Keratinocyte (primary cell): Measurements from ENCODE around the gene SNX3. TPM values are rescaled to one million over a fixed set of nuclear protein-coding genes. Genes with fewer than 3 reads are reported as not detected.
"Not testable (repeated sequence)": the region's sequence is repeated elsewhere in the genome, so short reads cannot be mapped to it uniquely, and the experiment has no call there.

Experiments used
- DNase-seq: peaks from one replicate; pipeline ENCODE4 v3.0.0-alpha.2; 2011; ENCODE audit warnings: low read depth, missing footprints, low spot score
- FAIRE-seq: peaks from 2 replicates; lab custom pipeline; 2011; peaks lifted over from hg19 to GRCh38; lab: Jason Lieb, UNC
- H2AFZ ChIP-seq: 2 replicates; pipeline ENCODE4 v1.6.0; 2012; ENCODE audit warnings: low read length, control low read depth, inconsistent platforms; ENCODE audit not compliant: control insufficient read depth
- H3K27ac ChIP-seq: 2 replicates; pipeline ENCODE4 v1.5.1; 2011; ENCODE audit warnings: low read length; ENCODE audit not compliant: control insufficient read depth, insufficient read depth
- H3K27me3 ChIP-seq: 3 replicates; pipeline ENCODE4 v1.6.0; 2011; ENCODE audit warnings: low read length; ENCODE audit not compliant: control insufficient read depth, insufficient read depth; ENCODE audit errors: extremely low read depth
- H3K36me3 ChIP-seq, 2 experiments: 2 replicates in 1 of 2; 3 replicates in 1 of 2; pipeline ENCODE4 v1.5.1; 2011; ENCODE audit warnings: low read length in 2 of 2, mild to moderate bottlenecking in 1 of 2; ENCODE audit not compliant: control insufficient read depth in 2 of 2, insufficient read depth in 2 of 2; ENCODE audit errors: extremely low read depth in 1 of 2
- H3K4me1 ChIP-seq: 3 replicates; pipeline ENCODE4 v1.5.1; 2011; ENCODE audit warnings: low read length; ENCODE audit not compliant: control insufficient read depth, insufficient read depth; ENCODE audit errors: extremely low read depth
- H3K4me2 ChIP-seq: 3 replicates; pipeline ENCODE4 v1.6.0; 2011; ENCODE audit warnings: low read depth, low read length; ENCODE audit not compliant: control insufficient read depth, insufficient read depth; ENCODE audit errors: extremely low read depth
- H3K4me3 ChIP-seq, 3 experiments: fragments of 200-600 bp in 1 of 3; sonication (generic) in 1 of 3; 2 replicates in 2 of 3; 3 replicates in 1 of 3; pipeline ENCODE4 v1.5.1; 2011 to 2016; ENCODE audit warnings: low read length in 3 of 3, mild to moderate bottlenecking in 3 of 3, control low read depth in 2 of 3, inconsistent platforms in 1 of 3, low read depth in 1 of 3, mixed read lengths in 1 of 3, mixed run types in 1 of 3, moderate library complexity in 1 of 3; ENCODE audit not compliant: control insufficient read depth in 2 of 3, insufficient read depth in 2 of 3; ENCODE audit errors: extremely low read depth in 1 of 3
- H3K79me2 ChIP-seq: 2 replicates; pipeline ENCODE4 v1.6.0; 2012; ENCODE audit warnings: low read length; ENCODE audit not compliant: control insufficient read depth, insufficient read depth
- H3K9ac ChIP-seq: 3 replicates; pipeline ENCODE4 v1.6.0; 2011; ENCODE audit warnings: low read length; ENCODE audit not compliant: control insufficient read depth, insufficient read depth; ENCODE audit errors: extremely low read depth
- H3K9me1 ChIP-seq: 3 replicates; pipeline ENCODE4 v1.6.0; 2011; ENCODE audit warnings: low read length; ENCODE audit not compliant: control insufficient read depth, insufficient read depth; ENCODE audit errors: extremely low read depth
- H3K9me3 ChIP-seq: 2 replicates; pipeline ENCODE4 v1.5.1; 2012; ENCODE audit warnings: low read depth, low read length; ENCODE audit not compliant: control insufficient read depth
- H4K20me1 ChIP-seq: 3 replicates; pipeline ENCODE4 v1.6.0; 2011; ENCODE audit warnings: low read length; ENCODE audit not compliant: control insufficient read depth, insufficient read depth; ENCODE audit errors: extremely low read depth
- EZH2 ChIP-seq: IDR thresholded peaks from one replicate; pipeline ENCODE4 v1.6.1; 2012; ENCODE audit warnings: inconsistent platforms, mild to moderate bottlenecking, low read length, moderate library complexity
- dilution Hi-C: fragments of 300-500 bp; cut with MboI; formaldehyde crosslinking; loops from one replicate; pipeline ENCODE4 v1.7.0; 2020; ENCODE audit warnings: low sequenced_read_pairs; ENCODE audit not compliant: extremely low pct_ligation_motif_present
- polyA plus RNA-seq, 5 experiments: library from polyadenylated mRNA; depleted of rRNA in 3 of 5; stranded (reverse) in 3 of 5; stranded (forward) in 1 of 5; unstranded in 1 of 5; fragments of >200 nt; gene quantifications; 1 replicate in 1 of 5; 2 replicates in 3 of 5; 3 replicates in 1 of 5; pipeline versions ENCODE4 v1.2.1 to v1.2.3, GENCODE V29; 2011 to 2012; ENCODE audit warnings: missing spikeins in 2 of 5, low read depth in 1 of 5, low replicate concordance in 1 of 5
- TF ChIP-seq, protein P1 (sequence below), 3 experiments: IDR thresholded peaks in 1 of 3; conservative IDR thresholded peaks in 1 of 3; optimal IDR thresholded peaks in 1 of 3; 2 replicates in 2 of 3; 3 replicates in 1 of 3; pipeline versions ENCODE3 to v1.5.1; 2011; ENCODE audit warnings: low read length in 3 of 3, mild to moderate bottlenecking in 3 of 3, moderate library complexity in 2 of 3, control low read depth in 1 of 3, inconsistent platforms in 1 of 3; ENCODE audit not compliant: insufficient read depth in 2 of 3; ENCODE audit errors: extremely low read depth in 1 of 3

Gene SNX3
- polyA plus RNA-seq, 1 donor (not counting 4 experiments of a cell fraction or from before 2014, with no cell fraction given) = 460 TPM

DNA sequence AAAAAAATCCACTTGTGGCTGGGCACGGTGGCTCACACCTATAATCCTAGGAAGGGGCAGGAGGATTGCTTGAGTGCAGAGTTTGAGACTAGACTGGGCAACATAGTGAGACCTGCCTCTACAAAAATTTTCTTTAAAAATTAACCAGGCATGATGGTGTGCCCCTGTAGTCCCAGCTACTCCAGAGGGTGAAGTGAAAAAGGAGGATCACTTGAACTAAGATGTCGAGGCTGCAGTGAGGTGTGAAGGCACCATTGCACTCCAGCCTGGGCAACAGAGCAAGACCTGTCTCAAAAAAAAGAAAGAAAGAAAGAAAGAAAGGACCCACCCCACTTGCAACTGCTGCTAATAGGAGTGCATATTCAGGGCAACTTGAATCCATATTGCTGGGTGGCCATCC is 13.7 kb upstream of the SNX3 start:
- H3K36me3 ChIP-seq = no peaks in the 10 kb centered on the region
- DNase-seq (no peak), FAIRE-seq (no peak)
- H3K79me2 ChIP-seq = no peaks in the 10 kb centered on the region
- no peak overlapping the region for H2AFZ ChIP-seq
- H4K20me1 ChIP-seq = no peaks in the 10 kb centered on the region
- no peaks in the 10 kb centered on the region for H3K9me3 ChIP-seq
- H3K4me3 ChIP-seq = no peak overlapping the region
- no peaks in the 10 kb centered on the region for H3K9me1 ChIP-seq
- no peak overlapping the region for H3K4me2 ChIP-seq
- H3K9ac ChIP-seq = no peak overlapping the region
- no peaks in the 10 kb centered on the region for H3K4me1 ChIP-seq
- H3K27me3 ChIP-seq = no peaks in the 10 kb centered on the region
- dilution Hi-C loops = no loop called here
- H3K27ac ChIP-seq = no peak overlapping the region
- TF ChIP-seq, protein P1, sequence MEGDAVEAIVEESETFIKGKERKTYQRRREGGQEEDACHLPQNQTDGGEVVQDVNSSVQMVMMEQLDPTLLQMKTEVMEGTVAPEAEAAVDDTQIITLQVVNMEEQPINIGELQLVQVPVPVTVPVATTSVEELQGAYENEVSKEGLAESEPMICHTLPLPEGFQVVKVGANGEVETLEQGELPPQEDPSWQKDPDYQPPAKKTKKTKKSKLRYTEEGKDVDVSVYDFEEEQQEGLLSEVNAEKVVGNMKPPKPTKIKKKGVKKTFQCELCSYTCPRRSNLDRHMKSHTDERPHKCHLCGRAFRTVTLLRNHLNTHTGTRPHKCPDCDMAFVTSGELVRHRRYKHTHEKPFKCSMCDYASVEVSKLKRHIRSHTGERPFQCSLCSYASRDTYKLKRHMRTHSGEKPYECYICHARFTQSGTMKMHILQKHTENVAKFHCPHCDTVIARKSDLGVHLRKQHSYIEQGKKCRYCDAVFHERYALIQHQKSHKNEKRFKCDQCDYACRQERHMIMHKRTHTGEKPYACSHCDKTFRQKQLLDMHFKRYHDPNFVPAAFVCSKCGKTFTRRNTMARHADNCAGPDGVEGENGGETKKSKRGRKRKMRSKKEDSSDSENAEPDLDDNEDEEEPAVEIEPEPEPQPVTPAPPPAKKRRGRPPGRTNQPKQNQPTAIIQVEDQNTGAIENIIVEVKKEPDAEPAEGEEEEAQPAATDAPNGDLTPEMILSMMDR (optimal IDR thresholded peaks at IDR 0.05 in 1 of 3, IDR thresholded peaks at IDR 0.05 in 1 of 3, conservative IDR thresholded peaks at IDR 0.05 in 1 of 3; ENCODE audit: extremely low read depth in 1 of 3, insufficient read depth in 2 of 3, low read length in 3 of 3) = no peak
- no peak for TF ChIP-seq EZH2

DNA sequence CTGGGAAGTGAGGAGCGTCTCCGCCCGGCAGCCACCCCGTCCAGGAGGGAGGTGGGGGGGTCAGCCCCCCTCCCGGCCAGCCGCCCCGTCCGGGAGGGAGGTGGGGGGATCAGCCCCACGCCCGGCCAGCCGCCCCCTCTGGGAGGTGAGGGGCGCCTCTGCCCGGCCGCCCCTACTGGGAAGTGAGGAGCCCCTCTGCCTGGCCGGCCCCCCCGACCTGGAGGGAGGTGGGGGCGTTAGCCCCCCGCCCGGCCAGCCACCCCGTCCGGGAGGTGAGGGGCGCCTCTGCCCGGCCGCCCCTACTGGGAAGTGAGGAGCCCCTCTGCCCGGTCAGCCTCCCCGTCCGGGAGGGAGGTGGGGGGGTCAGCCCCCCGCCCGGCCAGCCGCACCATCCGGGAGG is 9.1 kb upstream of the SNX3 start:
- H2AFZ ChIP-seq, H3K27me3 ChIP-seq, H3K4me1 ChIP-seq, H3K4me3 ChIP-seq, dilution Hi-C loops, H3K9me3 ChIP-seq, FAIRE-seq, H3K27ac ChIP-seq, H4K20me1 ChIP-seq, H3K79me2 ChIP-seq, H3K9ac ChIP-seq, H3K36me3 ChIP-seq, H3K9me1 ChIP-seq, DNase-seq, H3K4me2 ChIP-seq: not testable (repeated sequence)

DNA sequence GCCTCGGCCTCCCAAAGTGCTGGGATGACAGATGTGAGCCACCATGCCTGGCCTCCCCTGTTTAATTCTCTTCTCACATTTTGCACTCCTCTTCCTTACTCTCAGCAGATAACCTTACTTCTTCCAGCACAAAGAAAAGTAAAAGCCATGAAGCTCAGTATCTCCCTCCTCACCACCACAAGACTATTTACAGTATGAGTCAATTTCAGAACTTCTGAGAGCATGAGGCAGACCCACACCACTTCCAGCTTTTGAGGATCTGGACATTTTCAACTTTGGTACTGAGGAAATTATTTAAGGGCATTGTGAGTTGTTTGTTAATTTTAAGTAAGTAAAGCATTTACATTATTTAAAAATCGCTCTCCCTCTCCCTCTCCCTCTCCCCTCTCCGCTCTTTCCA is 8.0 kb upstream of the SNX3 start:
- no peaks in the 10 kb centered on the region for H3K4me1 ChIP-seq
- H3K79me2 ChIP-seq = no peaks in the 10 kb centered on the region
- DNase-seq (no peak), FAIRE-seq (no peak)
- dilution Hi-C loops = no loop called here
- no peak overlapping the region for H3K9ac ChIP-seq
- no peaks in the 10 kb centered on the region for H4K20me1 ChIP-seq
- no peaks in the 10 kb centered on the region for H3K9me3 ChIP-seq
- TF ChIP-seq, protein P1 (optimal IDR thresholded peaks at IDR 0.05 in 1 of 3, IDR thresholded peaks at IDR 0.05 in 1 of 3, conservative IDR thresholded peaks at IDR 0.05 in 1 of 3; ENCODE audit: extremely low read depth in 1 of 3, insufficient read depth in 2 of 3, low read length in 3 of 3) = no peak
- no peak for TF ChIP-seq EZH2
- H3K9me1 ChIP-seq = no peaks in the 10 kb centered on the region
- no peak overlapping the region for H3K4me2 ChIP-seq
- H3K36me3 ChIP-seq = no peaks in the 10 kb centered on the region
- no peaks in the 10 kb centered on the region for H3K27me3 ChIP-seq
- H3K27ac ChIP-seq = no peak overlapping the region
- no peak overlapping the region for H3K4me3 ChIP-seq
- no peak overlapping the region for H2AFZ ChIP-seq
